Memory B cell (primary cell): ENCODE results near the gene PHACTR1.

ENCODE experiments used
- ATAC-seq: fragments of 150-1000 bp; cut with Tn5 transposase; 2 replicates; pipeline ENCODE4 v1.10.0; 2021; ENCODE audit warnings: low read depth, mild to moderate bottlenecking, moderate library complexity
- DNase-seq, 2 donors: peaks; one replicate each; pipeline ENCODE4 v3.0.0; 2022; ENCODE audit warnings: low spot score in 2 of 2
- H3K27ac Mint-ChIP-seq: one replicate; pipeline ENCODE4 v1.8.0; 2022; ENCODE audit warnings: mild to moderate bottlenecking, moderate library complexity, mixed read lengths
- H3K27me3 Mint-ChIP-seq: one replicate; pipeline ENCODE4 v1.8.0; 2022; ENCODE audit warnings: mixed read lengths
- H3K36me3 Mint-ChIP-seq: one replicate; pipeline ENCODE4 v1.8.0; 2022; ENCODE audit warnings: mild to moderate bottlenecking, mixed read lengths
- H3K4me1 Mint-ChIP-seq: one replicate; pipeline ENCODE4 v1.8.0; 2022; ENCODE audit warnings: mixed read lengths
- H3K4me3 Mint-ChIP-seq: one replicate; pipeline ENCODE4 v1.8.0; 2022; ENCODE audit warnings: mild to moderate bottlenecking, moderate library complexity, mixed read lengths
- H3K9me3 Mint-ChIP-seq: one replicate; pipeline ENCODE4 v1.8.0; 2022; ENCODE audit warnings: mixed read lengths

The PHACTR1 gene

GRCh38 chr6:12801141-12801540, 84.6 kb downstream of the PHACTR1 start:
- Mint-ChIP-seq H3K9me3 (no peaks in the 10 kb centered on the region), H3K4me1 (no peaks in the 10 kb centered on the region), H3K27ac (no peak overlapping the region), H3K27me3 (peaks cover 19% of the 10 kb centered on the region), H3K4me3 (no peak overlapping the region), H3K36me3 (no peaks in the 10 kb centered on the region)
- DNase-seq (no peak), ATAC-seq (no peak)

GRCh38 chr6:12802440-12802839, 85.9 kb downstream of the PHACTR1 start:
- Mint-ChIP-seq H3K36me3 (no peaks in the 10 kb centered on the region), H3K27ac (no peak overlapping the region), H3K4me1 (no peaks in the 10 kb centered on the region), H3K27me3 (peaks cover 15% of the 10 kb centered on the region), H3K4me3 (no peak overlapping the region), H3K9me3 (no peaks in the 10 kb centered on the region)
- ATAC-seq (no peak), DNase-seq (no peak)

GRCh38 chr6:12803486-12803885, 86.9 kb downstream of the PHACTR1 start:
- Mint-ChIP-seq H3K4me3 (no peak overlapping the region), H3K4me1 (no peaks in the 10 kb centered on the region), H3K27me3 (peaks cover 12% of the 10 kb centered on the region), H3K27ac (no peak overlapping the region), H3K36me3 (no peaks in the 10 kb centered on the region), H3K9me3 (no peaks in the 10 kb centered on the region)
- DNase-seq (no peak), ATAC-seq (no peak)

- Mint-ChIP-seq H3K27me3 (peaks cover 10% of the 10 kb centered on the region), H3K4me1 (no peaks in the 10 kb centered on the region), H3K27ac (no peak overlapping the region), H3K9me3 (no peaks in the 10 kb centered on the region), H3K4me3 (no peak overlapping the region), H3K36me3 (no peaks in the 10 kb centered on the region)
- no peak for ATAC-seq
- no peak for DNase-seq
These were observed 88.5 kb downstream of the PHACTR1 start for GRCh38 chr6:12804952-12805645.

GRCh38 chr6:12806136-12806535, 89.6 kb downstream of the PHACTR1 start:
- H3K36me3 Mint-ChIP-seq = no peaks in the 10 kb centered on the region
- H3K27ac Mint-ChIP-seq = no peak overlapping the region
- DNase-seq (no peak), ATAC-seq (no peak)
- H3K4me3 Mint-ChIP-seq = no peak overlapping the region
- H3K4me1 Mint-ChIP-seq = no peaks in the 10 kb centered on the region
- no peaks in the 10 kb centered on the region for H3K9me3 Mint-ChIP-seq
- H3K27me3 Mint-ChIP-seq = peaks cover 14% of the 10 kb centered on the region

- Mint-ChIP-seq H3K9me3 (no peaks in the 10 kb centered on the region), H3K4me1 (no peaks in the 10 kb centered on the region), H3K27ac (no peak overlapping the region), H3K4me3 (no peak overlapping the region), H3K36me3 (no peaks in the 10 kb centered on the region), H3K27me3 (peaks cover 14% of the 10 kb centered on the region)
- no peak for ATAC-seq
- DNase-seq = no peak
These were observed 90.2 kb downstream of the PHACTR1 start for GRCh38 chr6:12806796-12807195.

- no peaks in the 10 kb centered on the region for H3K9me3 Mint-ChIP-seq
- no peaks in the 10 kb centered on the region for H3K36me3 Mint-ChIP-seq
- H3K4me1 Mint-ChIP-seq = no peaks in the 10 kb centered on the region
- DNase-seq (no peak), ATAC-seq (no peak)
- H3K27me3 Mint-ChIP-seq = peaks cover 8% of the 10 kb centered on the region
- H3K27ac Mint-ChIP-seq = no peak overlapping the region
- no peak overlapping the region for H3K4me3 Mint-ChIP-seq
These were observed 95.0 kb downstream of the PHACTR1 start for GRCh38 chr6:12811519-12811918.

GRCh38 chr6:12813321-12813720, 96.8 kb downstream of the PHACTR1 start:
- DNase-seq (no peak), ATAC-seq (no peak)
- Mint-ChIP-seq H3K4me3 (no peak overlapping the region), H3K27me3 (peaks cover 9% of the 10 kb centered on the region), H3K9me3 (no peaks in the 10 kb centered on the region), H3K36me3 (no peaks in the 10 kb centered on the region), H3K27ac (no peak overlapping the region), H3K4me1 (no peaks in the 10 kb centered on the region)

GRCh38 chr6:12814015-12814414, 97.4 kb downstream of the PHACTR1 start:
- ATAC-seq = no peak
- peaks cover 9% of the 10 kb centered on the region for H3K27me3 Mint-ChIP-seq
- no peaks in the 10 kb centered on the region for H3K4me1 Mint-ChIP-seq
- no peaks in the 10 kb centered on the region for H3K9me3 Mint-ChIP-seq
- H3K4me3 Mint-ChIP-seq = no peak overlapping the region
- H3K36me3 Mint-ChIP-seq = no peaks in the 10 kb centered on the region
- no peak for DNase-seq
- H3K27ac Mint-ChIP-seq = no peak overlapping the region

GRCh38 chr6:12815089-12815488, 98.5 kb downstream of the PHACTR1 start:
- H3K36me3 Mint-ChIP-seq = no peaks in the 10 kb centered on the region
- ATAC-seq (no peak), DNase-seq (no peak)
- no peak overlapping the region for H3K4me3 Mint-ChIP-seq
- H3K27ac Mint-ChIP-seq = no peak overlapping the region
- peaks cover 11% of the 10 kb centered on the region for H3K27me3 Mint-ChIP-seq
- no peaks in the 10 kb centered on the region for H3K4me1 Mint-ChIP-seq
- no peaks in the 10 kb centered on the region for H3K9me3 Mint-ChIP-seq

GRCh38 chr6:12815884-12816600, 99.5 kb downstream of the PHACTR1 start:
- DNase-seq (no peak), ATAC-seq (no peak)
- H3K4me3 Mint-ChIP-seq = no peak overlapping the region
- H3K4me1 Mint-ChIP-seq = no peaks in the 10 kb centered on the region
- no peaks in the 10 kb centered on the region for H3K9me3 Mint-ChIP-seq
- no peak overlapping the region for H3K27ac Mint-ChIP-seq
- no peaks in the 10 kb centered on the region for H3K36me3 Mint-ChIP-seq
- H3K27me3 Mint-ChIP-seq = peaks cover 11% of the 10 kb centered on the region

- H3K36me3 Mint-ChIP-seq = no peaks in the 10 kb centered on the region
These were observed 101.8 kb downstream of the PHACTR1 start for GRCh38 chr6:12818324-12818723.

GRCh38 chr6:12823847-12824246, 107.3 kb downstream of the PHACTR1 start:
- H3K36me3 Mint-ChIP-seq = no peaks in the 10 kb centered on the region
- H3K27ac Mint-ChIP-seq = no peak overlapping the region
- H3K4me1 Mint-ChIP-seq = no peaks in the 10 kb centered on the region
- no peak overlapping the region for H3K4me3 Mint-ChIP-seq
- peaks cover 14% of the 10 kb centered on the region for H3K27me3 Mint-ChIP-seq
- ATAC-seq (no peak), DNase-seq (no peak)
- no peaks in the 10 kb centered on the region for H3K9me3 Mint-ChIP-seq

More at GRCh38 chr6:12818324-12818723, 101.8 kb downstream of the PHACTR1 start:
- ATAC-seq (no peak), DNase-seq (no peak)
- Mint-ChIP-seq H3K4me3 (no peak overlapping the region), H3K27me3 (peaks cover 15% of the 10 kb centered on the region), H3K9me3 (no peaks in the 10 kb centered on the region), H3K27ac (no peak overlapping the region), H3K4me1 (no peaks in the 10 kb centered on the region)

GRCh38 chr6:12826584-12826983, 110.0 kb downstream of the PHACTR1 start:
- H3K9me3 Mint-ChIP-seq = no peaks in the 10 kb centered on the region
- ATAC-seq (no peak), DNase-seq (no peak)
- H3K27me3 Mint-ChIP-seq = peaks cover 15% of the 10 kb centered on the region
- no peak overlapping the region for H3K27ac Mint-ChIP-seq
- no peaks in the 10 kb centered on the region for H3K4me1 Mint-ChIP-seq
- H3K4me3 Mint-ChIP-seq = no peak overlapping the region
- no peaks in the 10 kb centered on the region for H3K36me3 Mint-ChIP-seq

- peaks cover 12% of the 10 kb centered on the region for H3K27me3 Mint-ChIP-seq
- no peak overlapping the region for H3K27ac Mint-ChIP-seq
- no peaks in the 10 kb centered on the region for H3K4me1 Mint-ChIP-seq
- H3K4me3 Mint-ChIP-seq = no peak overlapping the region
- DNase-seq (no peak), ATAC-seq (no peak)
- no peaks in the 10 kb centered on the region for H3K9me3 Mint-ChIP-seq
- H3K36me3 Mint-ChIP-seq = no peaks in the 10 kb centered on the region
These were observed 111.4 kb downstream of the PHACTR1 start for GRCh38 chr6:12827921-12828320.
